K562 (cell line): ENCODE data around the gene ANKRD65. TPM values are rescaled to one million over a fixed set of nuclear protein-coding genes. Genes with fewer than 3 reads are reported as not detected.

Experiments
- ARID1B ChIP-seq: fragments of 450-650 bp; IDR thresholded peaks from 2 replicates; pipeline ENCODE4 v1.6.1; 2016; ENCODE audit warnings: antibody characterized with exemption, mild to moderate bottlenecking, inconsistent platforms
- BRD4 ChIP-seq: fragments of 200-600 bp; sonication (generic); IDR thresholded peaks from 2 replicates; pipeline ENCODE4 v1.6.1; 2017; ENCODE audit warnings: inconsistent platforms
- GTF3C2 ChIP-seq: IDR thresholded peaks from 3 replicates; pipeline ENCODE4 v1.6.1; 2011; ENCODE audit warnings: borderline replicate concordance, mild to moderate bottlenecking, moderate library complexity; ENCODE audit not compliant: insufficient read length; ENCODE audit errors: extremely low read depth
- HBP1 ChIP-seq: fragments of 450-650 bp; formaldehyde crosslinking; IDR thresholded peaks from 2 replicates; pipeline ENCODE4 v1.4.0; 2022; ENCODE audit warnings: missing genetic modification characterization
- HES1 ChIP-seq: fragments of 450-650 bp; IDR thresholded peaks from 2 replicates; pipeline ENCODE4 v1.6.1; 2016; ENCODE audit warnings: low read depth, mild to moderate bottlenecking, moderate library complexity
- MAFK ChIP-seq: IDR thresholded peaks from 2 replicates; pipeline ENCODE4 v1.6.1; 2011; ENCODE audit warnings: low read length, improper control_type of control experiment
- MAZ ChIP-seq, 2 experiments: fragments of 450-650 bp in 1 of 2; sonication (generic) in 1 of 2; formaldehyde crosslinking; IDR thresholded peaks in 1 of 2; conservative IDR thresholded peaks in 1 of 2; 2 replicates each; pipeline versions ENCODE4 v1.4.0 to v1.5.0; 2020; ENCODE audit warnings: mild to moderate bottlenecking in 1 of 2, missing genetic modification reagents in 1 of 2
- MBD2 ChIP-seq: sonication (generic); IDR thresholded peaks from 2 replicates; pipeline ENCODE4 v1.6.1; 2016; ENCODE audit warnings: low read depth, borderline replicate concordance
- MEF2D ChIP-seq: conservative IDR thresholded peaks from 2 replicates; pipeline ENCODE4 v1.6.1; 2016; ENCODE audit warnings: low read depth, missing genetic modification characterization, missing compliant biosample characterization
- NCOA6 ChIP-seq: fragments of 450-650 bp; IDR thresholded peaks from 2 replicates; pipeline ENCODE4 v1.6.1; 2017; ENCODE audit warnings: mild to moderate bottlenecking
- POLR2H ChIP-seq: IDR thresholded peaks from 2 replicates; pipeline ENCODE4 v1.6.1; 2016; ENCODE audit warnings: missing genetic modification characterization, low read depth, mild to moderate bottlenecking, control low read depth, missing compliant biosample characterization, moderate library complexity
- POU5F1 ChIP-seq: fragments of 150-350 bp; IDR thresholded peaks from 2 replicates; pipeline ENCODE4 v1.6.1; 2014; ENCODE audit warnings: borderline replicate concordance, low read length, low read depth, mild to moderate bottlenecking; ENCODE audit not compliant: partially characterized antibody
- TAF7 ChIP-seq: fragments of 450-650 bp; IDR thresholded peaks from 2 replicates; pipeline ENCODE4 v1.6.1; 2016; ENCODE audit warnings: missing genetic modification characterization, missing compliant biosample characterization
- YY1 ChIP-seq, 3 experiments: IDR thresholded peaks; 2 replicates each; pipeline ENCODE4 v1.6.1; 2011; ENCODE audit warnings: low read length in 2 of 3, mild to moderate bottlenecking in 2 of 3, moderate library complexity in 2 of 3, borderline replicate concordance in 1 of 3, control low read depth in 1 of 3, low read depth in 1 of 3; ENCODE audit not compliant: insufficient read depth in 3 of 3, insufficient replicate concordance in 2 of 3, control insufficient read depth in 1 of 3, insufficient read length in 1 of 3; ENCODE audit errors: extremely low read depth in 1 of 3
- ZFP30 ChIP-seq: fragments of 250-450 bp; sonication (Bioruptor Pico); IDR thresholded peaks from 2 replicates; pipeline ENCODE4 v1.8.0; 2022; ENCODE audit warnings: moderate library complexity, mild to moderate bottlenecking, inconsistent platforms, borderline replicate concordance
- ZNF232 ChIP-seq: sonication (generic); formaldehyde crosslinking; IDR thresholded peaks from 2 replicates; pipeline ENCODE4 v1.8.0; 2022; ENCODE audit warnings: mild to moderate bottlenecking, missing genetic modification reagents
- polyA plus RNA-seq, 8 experiments: library from polyadenylated mRNA; depleted of rRNA in 4 of 8; stranded (reverse) in 5 of 8; unstranded in 3 of 8; fragments of >200 nt; fragmentation: Nextera tagmentation in 2 of 8; fragmentation: Illumina TruSeq in 1 of 8; extraction: Ambion mirVana in 2 of 8; extraction: Trizol in 1 of 8; gene quantifications; 2 replicates each; pipeline versions ENCODE4 v1.2.1 to v1.2.3, GENCODE V29; 2011 to 2014; ENCODE audit warnings: inconsistent platforms in 1 of 8, missing spikeins in 1 of 8
- total RNA-seq, 7 experiments: library from RNA; depleted of rRNA in 6 of 7; stranded (reverse); fragments of >200 nt in 6 of 7; fragmentation: Illumina TruSeq in 2 of 7; extraction: Trizol in 2 of 7; gene quantifications; 2 replicates each; pipeline versions ENCODE4 v1.2.1 to v1.2.3, GENCODE V29; 2011 to 2021; ENCODE audit warnings: low replicate concordance in 1 of 7
- TF ChIP-seq, protein P1 (sequence below): sonication (generic); formaldehyde crosslinking; IDR thresholded peaks from 2 replicates; pipeline ENCODE4 v1.8.1; 2023; ENCODE audit warnings: mild to moderate bottlenecking, missing genetic modification reagents
- TF ChIP-seq, protein P2 (sequence below): fragments of 250-450 bp; sonication (Bioruptor Pico); IDR thresholded peaks from 2 replicates; pipeline ENCODE4 v1.5.0; 2021

The ANKRD65 gene
- total and polyA plus RNA-seq, 9 of the 15 experiments (the other 6 are each of a cell fraction or from before 2014, with no cell fraction given), result not detected

DNA sequence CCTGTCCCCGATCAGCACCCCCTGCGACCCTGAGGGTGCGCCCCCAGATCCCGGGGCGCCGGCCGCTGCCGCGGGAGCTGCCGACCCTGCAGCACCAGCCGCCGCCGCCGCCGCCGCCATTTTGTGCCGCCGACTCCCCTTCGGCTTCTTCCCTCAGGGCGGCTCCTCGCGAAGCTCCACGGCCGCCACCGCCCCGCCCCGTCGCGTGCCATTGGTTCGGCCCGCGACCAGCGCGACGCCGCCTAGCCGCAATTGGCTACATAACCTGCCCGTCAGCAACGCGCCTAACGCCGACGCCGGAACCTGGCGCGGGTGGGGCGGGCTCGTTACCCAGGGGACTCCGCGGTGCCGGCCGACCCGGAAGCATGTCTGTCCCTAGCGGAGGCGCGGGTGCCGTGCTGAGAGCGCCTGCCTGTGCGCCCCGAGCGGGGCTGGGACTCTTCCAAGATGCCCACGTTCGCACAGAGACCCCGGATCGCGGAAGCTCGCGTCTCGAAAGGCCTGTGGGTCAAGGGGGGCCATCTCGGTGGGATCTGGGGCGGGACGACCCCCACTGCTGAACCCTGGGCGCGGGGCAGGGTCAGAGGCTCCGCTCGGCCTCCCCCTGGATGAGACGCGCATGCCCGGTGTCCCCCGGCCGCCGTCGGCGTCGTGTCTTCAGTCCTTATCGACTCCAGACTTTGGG is 21.7 kb downstream of the ANKRD65 start, which contains the start of gene CCNL2 (continued):
- no peak for TF ChIP-seq TAF7
- no peak for TF ChIP-seq HBP1 (CRISPR knock-in tag)
- TF ChIP-seq POLR2H (tag), result peak; percentile 87; the same call in 1 of the 2 replicates
- no peak for TF ChIP-seq HES1
- peak; percentile 87 to 96 (median 96) for TF ChIP-seq YY1 (IDR thresholded peaks at IDR 0.05; ENCODE audit: borderline replicate concordance in 1 of 3, control insufficient read depth in 1 of 3, extremely low read depth in 1 of 3, insufficient read depth in 3 of 3, insufficient read length in 1 of 3, insufficient replicate concordance in 2 of 3, low read depth in 1 of 3, low read length in 2 of 3)
- peak; percentile 98 for TF ChIP-seq MBD2
- TF ChIP-seq GTF3C2, result no peak
- TF ChIP-seq POU5F1, result no peak
- TF ChIP-seq ARID1B, result no peak; the same call in 1 of the 2 replicates
- TF ChIP-seq MAZ (CRISPR knock-in tag; conservative IDR thresholded peaks at IDR 0.05 in 1 of 2, IDR thresholded peaks at IDR 0.05 in 1 of 2), result peak; percentile 94 to 96
- TF ChIP-seq NCOA6, result no peak
- TF ChIP-seq BRD4, result peak; percentile 63; the same call in 1 of the 2 replicates
- TF ChIP-seq ZFP30 (CRISPR knock-in tag), result no peak
- TF ChIP-seq, protein P1, sequence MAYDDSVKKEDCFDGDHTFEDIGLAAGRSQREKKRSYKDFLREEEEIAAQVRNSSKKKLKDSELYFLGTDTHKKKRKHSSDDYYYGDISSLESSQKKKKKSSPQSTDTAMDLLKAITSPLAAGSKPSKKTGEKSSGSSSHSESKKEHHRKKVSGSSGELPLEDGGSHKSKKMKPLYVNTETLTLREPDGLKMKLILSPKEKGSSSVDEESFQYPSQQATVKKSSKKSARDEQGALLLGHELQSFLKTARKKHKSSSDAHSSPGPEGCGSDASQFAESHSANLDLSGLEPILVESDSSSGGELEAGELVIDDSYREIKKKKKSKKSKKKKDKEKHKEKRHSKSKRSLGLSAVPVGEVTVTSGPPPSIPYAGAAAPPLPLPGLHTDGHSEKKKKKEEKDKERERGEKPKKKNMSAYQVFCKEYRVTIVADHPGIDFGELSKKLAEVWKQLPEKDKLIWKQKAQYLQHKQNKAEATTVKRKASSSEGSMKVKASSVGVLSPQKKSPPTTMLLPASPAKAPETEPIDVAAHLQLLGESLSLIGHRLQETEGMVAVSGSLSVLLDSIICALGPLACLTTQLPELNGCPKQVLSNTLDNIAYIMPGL (CRISPR knock-in tag), result peak; percentile 95
- TF ChIP-seq ZNF232 (CRISPR knock-in tag), result peak; percentile 57; the same call in 1 of the 2 replicates
- TF ChIP-seq MAFK, result no peak
- no peak for TF ChIP-seq MEF2D (tag)
- TF ChIP-seq, protein P2, sequence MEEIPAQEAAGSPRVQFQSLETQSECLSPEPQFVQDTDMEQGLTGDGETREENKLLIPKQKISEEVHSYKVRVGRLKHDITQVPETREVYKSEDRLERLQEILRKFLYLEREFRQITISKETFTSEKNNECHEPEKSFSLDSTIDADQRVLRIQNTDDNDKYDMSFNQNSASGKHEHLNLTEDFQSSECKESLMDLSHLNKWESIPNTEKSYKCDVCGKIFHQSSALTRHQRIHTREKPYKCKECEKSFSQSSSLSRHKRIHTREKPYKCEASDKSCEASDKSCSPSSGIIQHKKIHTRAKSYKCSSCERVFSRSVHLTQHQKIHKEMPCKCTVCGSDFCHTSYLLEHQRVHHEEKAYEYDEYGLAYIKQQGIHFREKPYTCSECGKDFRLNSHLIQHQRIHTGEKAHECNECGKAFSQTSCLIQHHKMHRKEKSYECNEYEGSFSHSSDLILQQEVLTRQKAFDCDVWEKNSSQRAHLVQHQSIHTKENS, result no peak
